Activated CD4-positive, alpha-beta T cell treated with anti-CD3 and anti-CD28 coated beads for 4 hours (primary cell): ENCODE data around the gene SETD3.

Experiments
- DNase-seq, 2 donors: peaks; one replicate each; pipeline ENCODE4 v3.0.0-alpha.2; 2020

Gene SETD3

DNA sequence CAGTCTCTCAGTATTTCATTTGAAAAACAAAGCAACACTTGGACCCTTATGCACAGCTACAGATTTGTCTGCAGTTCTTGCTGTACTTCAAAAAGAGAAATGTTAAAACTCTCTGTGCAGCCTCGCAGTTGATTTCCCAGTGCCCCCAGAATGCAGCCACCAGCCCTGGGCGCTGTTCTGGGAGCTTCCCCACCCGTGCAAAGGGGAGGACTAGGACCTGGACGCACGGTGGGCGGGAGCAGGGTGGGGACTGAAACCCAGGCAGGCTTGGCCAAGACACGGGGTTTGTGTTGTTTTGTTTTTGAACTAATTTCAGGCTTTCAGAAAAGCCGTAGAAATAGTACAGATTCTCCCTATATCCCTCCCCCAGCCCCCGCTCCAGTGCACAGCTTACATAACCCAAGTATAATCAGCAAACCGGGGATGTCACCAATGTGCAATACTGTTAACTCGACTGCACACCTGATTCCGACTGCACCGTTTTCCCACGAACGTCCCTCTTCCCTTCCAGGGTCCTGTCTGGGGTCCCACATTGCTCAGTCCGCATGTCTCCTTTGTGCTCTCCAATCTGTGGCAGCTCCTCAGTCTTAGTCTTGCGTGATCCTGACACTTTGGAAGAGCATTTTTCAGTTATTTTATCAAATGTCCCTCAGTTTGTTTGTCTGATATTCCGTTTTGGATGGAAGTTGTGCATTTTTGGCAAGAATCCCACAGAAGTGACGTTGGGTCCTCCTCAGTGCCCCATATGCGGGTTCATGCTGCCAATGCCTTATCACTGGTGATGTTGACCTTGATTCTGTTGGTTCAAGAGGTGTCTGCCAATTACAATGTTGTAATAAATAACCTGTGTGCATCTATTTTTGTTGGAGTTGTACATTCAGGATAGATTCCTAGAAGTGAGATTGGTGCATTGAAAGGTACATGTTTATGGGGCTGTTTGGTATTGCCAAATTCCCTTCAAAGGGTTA, 95.9 kb downstream of the SETD3 start:
- no peak for DNase-seq

DNA sequence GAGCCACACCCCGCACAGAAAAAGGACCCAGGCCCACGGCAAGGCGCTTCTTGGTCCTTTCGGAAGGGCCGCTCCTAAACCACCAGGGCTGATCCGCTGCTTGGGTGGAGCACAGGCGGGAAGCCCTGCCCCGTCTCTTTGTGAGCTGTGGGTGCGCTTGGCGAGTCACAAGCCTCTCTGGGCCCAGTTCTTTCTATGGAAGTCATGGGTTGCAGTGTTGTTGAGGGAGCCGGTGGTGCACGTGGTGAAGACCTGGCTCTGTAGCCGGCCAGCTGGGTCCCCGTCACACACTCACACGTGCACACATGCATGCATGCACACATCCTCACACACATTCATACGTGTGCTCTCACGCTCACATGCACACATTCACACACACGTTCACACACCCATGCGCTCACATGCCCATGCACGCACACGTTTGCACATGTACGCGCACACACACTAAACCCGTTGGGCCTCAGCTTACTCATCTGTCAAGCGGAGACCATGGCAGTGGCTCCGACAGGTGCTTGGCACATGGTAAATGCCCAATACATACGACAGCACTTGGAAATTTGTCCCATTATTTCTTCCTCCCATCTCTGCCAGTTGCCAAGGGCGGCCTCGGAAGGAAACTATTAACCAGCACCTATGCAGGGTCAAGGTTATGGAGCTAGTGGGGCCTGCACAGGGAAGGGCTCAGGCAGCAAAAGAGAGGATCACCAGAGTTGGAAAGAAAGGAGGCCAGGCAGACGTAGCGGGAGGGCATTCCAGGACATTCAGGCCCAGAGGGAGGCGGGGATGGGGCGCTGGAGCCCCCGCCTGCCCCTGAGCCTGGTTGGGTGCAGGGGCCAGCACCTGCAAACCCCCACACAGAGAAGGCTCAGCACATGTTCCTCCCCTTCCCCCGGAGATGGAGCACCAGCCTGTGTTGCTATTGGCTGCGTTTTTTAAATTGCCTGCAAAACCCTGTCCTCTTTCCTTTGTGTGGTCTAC, 96.9 kb downstream of the SETD3 start:
- no peak for DNase-seq

DNA sequence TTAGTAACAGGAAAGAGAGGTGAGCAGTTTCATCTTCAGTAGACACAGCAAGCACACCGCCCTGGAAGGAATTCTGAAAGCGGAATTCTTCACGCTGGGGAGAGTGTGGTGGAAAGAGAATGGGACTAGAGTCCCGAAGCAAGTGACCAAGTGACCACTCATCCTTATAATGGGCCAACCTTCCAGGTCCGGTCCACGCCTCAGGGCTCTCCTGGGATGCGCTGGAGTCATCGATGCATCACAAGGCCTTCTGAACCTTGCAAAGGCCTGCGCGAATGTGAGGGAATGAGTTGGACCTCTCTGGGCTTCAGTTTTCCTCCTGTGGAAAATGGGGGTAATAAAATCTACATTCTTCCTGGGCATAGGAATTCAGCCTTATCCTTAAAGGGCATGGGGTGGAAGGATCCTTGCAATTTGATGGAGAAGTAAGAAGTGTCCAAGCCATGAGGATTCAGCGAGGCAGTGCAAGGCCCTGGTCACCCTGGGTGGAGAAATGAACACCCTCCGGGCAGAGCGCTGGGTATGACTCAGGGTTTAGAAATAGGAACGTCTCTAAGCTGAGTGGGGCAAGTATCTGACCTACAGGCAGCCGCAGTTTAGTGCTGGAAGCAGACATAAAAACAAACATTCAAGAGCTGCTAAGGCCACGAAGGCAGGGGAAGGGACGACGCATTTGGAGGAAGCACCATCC, 97.7 kb downstream of the SETD3 start:
- DNase-seq, result no peak

DNA sequence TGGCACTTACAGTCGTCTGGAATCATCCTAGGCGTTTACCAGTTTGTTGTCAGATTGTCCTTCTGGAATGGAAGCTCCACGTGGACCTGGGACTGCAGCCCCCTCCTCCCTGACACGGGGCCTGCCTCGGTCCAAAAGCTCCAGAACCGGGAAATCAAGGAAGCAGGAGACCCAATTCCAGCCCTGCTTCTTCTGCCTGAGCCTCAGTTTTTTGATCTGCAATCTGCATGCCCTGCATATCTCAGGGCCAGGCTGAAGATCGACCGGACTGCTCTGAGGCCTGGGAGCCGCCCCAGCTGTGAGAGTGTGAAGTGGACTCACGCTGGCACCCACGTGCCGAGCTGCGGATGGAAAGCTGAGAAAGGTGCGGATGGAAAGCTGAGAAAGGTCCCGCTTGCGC, 98.6 kb downstream of the SETD3 start:
- no peak for DNase-seq

DNA sequence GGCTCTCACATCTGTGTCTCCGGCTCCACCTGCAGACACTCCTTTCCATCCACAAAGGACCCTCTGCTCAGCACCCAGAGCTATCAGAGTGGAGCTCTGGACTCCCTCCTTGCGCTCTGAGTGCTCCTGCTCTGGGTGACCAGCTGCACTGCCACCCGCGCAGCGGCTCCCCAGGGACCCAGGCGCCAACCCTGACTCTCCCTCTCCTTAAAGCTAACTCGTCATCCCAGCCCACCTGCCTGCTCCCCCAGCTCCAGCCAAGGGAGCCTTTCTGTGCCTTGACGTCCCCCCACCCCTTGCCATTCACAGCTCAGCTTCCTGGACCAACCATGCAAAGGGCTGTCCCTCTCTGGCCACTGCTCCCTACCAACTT, 99.0 kb downstream of the SETD3 start:
- no peak for DNase-seq

DNA sequence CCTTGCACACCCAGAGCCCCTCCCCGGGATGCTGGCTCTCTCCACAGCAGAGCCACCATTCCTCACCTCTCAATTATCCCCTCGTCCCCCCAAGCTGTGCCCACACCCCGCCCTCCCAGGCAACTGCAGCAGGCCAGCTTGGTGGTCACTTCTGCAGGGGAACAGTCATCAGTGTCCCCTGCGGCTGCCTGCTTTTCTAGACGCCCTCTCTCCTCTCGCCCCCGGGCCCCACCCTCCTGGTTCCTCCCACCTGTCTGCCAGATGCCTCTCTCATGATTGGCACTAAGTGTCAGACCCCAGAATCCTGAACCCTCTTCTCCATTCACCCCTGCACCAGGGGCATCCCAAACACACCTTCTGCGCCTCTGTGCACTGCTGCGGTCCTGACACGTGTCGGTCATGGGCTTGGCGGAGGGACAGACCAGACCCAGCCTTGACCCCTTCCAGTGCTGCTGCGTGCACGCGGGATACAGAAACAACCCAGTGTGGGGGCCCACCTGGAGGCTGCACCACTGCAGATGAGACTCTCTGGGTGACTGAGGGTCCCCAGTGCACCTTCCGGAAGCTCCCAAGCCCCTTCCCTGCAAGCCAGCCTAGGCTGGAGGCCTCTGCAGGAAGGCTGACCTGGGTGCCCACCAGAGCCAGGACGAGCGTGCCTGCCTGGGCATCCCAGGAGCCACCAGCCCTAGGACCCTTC, 99.5 kb downstream of the SETD3 start:
- no peak for DNase-seq

DNA sequence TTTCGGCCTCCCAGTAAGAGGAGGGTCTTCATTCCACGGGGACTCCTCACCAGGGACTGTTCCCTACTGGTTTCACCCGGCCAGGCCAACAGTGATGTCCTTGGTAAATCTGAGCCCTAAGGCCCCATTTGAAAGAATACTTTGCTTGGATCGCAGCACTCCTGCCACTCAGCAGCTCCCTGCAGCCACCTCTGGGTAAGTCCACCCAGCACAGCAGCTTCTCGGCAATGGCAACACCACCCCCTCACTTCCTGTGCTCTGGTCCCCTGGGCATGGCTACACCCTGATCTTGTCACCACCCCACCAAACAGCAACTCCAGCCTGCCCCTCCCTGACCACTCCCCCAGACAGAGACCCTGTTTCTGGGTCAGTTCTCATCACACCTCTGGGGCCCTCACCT, 100.3 kb downstream of the SETD3 start:
- no peak for DNase-seq

DNA sequence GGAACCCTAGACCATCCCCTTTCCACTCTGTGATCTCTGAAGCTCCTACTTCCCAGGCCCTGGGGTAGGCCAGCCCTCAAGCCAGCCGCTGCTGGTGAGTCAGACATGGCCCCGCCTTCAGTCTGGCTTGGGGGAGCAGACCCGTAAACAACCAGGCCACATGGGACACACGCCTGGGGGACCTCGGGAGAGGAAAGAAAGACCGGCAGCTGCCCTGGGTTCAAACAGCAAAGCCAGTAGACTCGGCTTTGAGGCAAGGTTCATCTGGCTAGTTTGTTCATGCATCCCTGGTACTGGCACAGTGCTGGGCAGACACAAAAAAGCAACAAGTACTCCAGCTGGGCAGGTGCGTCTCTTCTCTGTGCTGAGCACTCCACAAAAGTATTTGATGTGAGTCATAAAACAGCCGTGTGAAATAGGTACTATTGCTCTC, 101.9 kb downstream of the SETD3 start:
- DNase-seq, result no peak

DNA sequence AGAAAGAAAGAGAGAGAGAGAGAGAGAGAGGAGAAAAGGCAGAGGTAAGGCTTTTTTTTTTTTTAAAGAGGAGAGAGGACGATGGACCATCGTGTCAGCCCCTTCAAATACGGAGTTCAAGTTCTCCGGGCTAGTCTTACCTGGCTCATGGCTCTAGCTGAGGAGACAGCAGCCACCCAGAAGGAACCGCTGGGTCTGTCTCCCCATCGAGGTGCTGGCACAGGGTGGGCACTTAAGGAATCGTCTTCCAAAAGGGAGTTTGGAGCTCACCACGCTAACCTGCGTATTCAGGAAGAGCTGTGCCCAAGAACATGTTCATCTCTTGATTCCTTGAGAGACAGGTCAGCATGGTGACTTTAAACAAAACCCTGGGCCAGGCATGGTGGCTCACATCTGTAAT, 102.7 kb downstream of the SETD3 start:
- no peak for DNase-seq

DNA sequence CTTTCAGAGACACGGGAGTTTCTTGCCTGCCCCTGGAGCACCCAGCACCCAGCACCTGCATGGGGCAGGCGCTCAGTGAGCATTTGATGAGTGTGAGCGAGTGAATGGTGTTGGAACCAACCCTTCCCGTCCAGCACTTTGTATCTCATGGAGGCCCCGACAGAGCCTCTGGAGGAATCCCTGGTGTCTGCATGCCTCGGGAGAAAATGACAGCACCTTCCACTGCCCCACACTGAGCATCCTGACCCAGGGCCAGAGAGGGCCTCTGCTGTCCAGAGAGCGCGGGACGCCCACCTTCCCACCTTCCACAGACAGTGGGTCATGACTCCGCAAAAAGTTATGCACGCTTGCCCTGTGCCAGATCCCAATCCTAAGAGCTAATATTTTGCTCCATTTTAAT, 105.7 kb downstream of the SETD3 start:
- no peak for DNase-seq

DNA sequence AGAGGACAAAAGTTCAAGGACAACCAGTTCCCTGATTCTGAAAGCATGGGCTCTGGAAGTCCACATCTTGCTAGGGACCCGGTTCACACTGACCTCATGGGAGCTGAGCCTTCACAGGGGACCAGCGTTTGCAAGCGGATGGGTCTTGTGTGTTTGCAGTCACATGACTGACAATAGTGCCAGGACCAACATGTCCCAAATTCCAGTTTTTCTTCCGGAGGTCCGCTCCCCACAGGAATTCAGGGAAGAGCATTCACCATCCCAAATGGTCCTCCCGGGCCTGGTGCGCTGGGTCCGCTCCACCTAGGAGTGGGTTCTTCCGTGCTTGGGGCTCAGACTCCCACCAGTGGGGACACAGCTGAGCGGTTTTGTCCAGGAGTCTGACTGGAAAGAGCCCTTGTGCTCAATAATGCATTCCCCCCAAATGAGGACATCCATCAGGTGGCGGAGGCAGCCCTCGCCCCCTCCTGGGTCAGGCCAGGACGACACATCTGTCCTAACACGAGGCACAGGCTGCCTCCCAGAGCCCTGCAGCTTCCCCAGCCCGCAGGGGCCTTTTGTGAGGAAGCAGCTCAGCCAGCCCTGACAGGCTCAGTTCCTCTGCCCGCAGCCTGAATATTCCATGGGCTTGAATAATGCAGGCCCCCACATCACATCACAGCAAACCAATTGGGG, 116.9 kb downstream of the SETD3 start:
- DNase-seq, result no peak

DNA sequence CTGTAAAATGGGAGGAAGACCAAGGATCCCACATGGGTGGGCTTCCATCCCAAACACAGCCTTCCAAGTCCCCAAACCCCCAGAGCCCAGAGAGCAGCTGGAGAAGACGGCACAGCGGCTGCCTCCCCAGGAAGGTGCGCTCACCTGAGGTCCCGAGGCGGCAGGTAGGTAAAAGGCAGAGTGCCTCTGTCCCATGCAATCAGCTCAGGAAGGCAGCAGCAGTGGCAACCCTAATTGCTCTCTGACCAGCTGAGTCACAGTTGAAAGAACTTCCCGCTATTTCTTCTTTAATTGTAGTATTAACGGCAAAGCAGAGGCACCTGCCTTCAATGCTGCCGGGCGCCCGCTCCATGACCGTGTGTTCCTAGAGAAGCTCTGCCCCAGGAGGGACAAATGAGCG, 117.6 kb downstream of the SETD3 start:
- no peak for DNase-seq

DNA sequence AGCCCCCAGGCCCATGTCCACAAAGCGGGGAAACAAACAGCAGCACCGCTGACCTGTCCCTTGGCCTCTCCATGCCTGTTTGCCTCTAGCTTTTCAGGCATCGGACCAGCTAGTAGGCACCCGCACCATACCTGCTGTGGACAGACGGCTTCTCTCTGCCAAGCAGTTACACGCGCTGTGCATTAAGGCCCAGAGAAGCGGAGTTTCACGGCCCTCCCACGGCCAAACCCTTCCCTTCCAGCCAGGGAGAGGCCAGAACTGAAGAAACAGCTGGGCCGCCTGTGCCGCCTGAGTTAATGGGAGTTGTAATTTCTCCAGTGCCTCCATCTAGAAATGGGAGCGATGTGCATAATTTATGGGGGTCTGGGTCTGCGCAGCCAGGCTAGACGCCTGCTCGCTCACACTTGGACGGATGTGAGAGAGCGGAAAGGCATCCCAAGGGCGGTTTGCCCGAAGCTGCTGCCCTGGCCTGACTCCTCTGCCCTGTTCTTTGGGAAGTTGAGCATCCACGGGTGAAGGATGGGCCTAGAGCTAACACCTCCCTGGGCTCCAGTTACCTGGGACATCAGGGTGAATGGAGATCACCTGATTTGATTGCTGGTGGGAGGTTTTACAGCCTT, 119.0 kb downstream of the SETD3 start:
- no peak for DNase-seq

DNA sequence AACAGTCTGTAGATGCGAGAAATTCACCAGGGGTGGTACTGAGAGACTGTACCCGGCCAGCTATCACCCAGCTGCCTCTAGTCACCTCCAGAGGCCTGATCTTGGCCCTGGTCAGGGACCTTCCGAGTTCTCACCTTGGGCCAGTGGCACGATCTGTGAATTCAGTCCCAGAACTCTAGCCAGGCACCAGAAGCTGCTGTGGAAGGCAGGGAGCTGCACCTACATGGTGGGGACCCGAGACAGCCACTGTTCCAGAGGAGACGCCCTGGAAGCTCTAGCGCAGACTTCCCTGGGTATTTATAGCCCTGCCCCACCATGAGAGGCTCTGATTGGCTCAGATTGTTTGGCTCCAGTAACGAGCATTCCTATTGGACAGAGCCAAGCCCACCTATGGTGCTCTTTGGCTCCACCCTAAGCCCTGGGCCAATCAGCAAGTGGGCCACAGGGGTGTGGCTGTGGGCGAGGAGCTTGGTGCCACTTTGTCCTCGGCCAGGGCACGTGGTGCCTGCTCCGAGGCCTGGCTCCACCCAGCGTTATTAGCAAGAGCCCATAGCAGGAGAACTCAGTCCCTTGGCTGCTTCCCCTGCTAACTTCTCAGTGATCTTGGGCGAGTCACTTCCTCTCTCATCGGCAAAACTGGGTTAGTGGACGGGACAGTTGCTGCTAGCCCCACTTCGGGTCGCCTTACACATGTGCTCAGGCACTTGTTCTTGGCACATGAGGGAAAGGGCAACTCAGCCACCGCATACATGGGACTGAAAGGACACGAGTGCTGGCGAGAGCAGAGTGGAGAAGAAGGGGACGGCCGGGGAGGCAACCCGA, 119.7 kb downstream of the SETD3 start:
- DNase-seq, result no peak

DNA sequence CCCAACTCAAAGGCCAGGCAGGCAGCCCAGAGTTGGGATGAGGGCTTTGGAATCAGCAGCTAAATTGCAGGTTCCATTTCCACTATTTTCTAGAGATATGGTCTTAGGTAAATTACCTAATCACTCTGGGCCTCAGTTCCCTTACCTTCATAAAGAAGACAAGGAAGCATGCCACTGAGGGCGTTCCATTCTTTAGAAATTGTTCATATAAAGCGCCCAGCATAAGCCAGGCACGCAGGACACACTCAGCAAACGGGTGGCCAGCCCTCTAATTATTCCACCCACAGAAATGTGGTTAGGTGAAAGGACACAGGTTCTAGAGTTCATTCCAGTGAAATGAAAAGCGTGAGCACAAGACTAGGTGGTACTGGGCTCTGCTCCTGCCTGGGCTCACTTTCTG, 120.8 kb downstream of the SETD3 start:
- no peak for DNase-seq

DNA sequence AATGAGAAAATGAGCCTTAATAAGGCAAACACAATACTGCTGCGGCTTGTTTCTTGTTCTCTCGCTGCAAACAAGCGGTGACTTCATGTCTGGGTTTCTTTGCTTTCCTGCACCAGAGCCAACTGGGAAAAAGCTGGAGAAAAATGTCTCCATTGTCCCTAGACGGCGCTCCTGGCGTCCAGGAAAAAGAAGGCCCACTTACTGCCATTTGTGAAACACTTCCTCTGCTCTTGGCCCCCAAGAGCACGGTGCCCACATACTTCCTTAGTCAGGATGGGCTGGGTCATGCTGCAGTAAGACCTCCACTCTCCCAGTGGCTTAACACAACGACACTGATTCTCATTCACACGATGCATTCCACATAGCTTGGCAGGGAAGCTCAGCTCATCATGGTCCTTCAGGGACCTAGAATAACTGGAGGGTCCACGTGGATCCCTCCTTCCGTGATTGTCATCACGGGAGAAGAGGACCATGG, 122.7 kb downstream of the SETD3 start:
- DNase-seq, result no peak

DNA sequence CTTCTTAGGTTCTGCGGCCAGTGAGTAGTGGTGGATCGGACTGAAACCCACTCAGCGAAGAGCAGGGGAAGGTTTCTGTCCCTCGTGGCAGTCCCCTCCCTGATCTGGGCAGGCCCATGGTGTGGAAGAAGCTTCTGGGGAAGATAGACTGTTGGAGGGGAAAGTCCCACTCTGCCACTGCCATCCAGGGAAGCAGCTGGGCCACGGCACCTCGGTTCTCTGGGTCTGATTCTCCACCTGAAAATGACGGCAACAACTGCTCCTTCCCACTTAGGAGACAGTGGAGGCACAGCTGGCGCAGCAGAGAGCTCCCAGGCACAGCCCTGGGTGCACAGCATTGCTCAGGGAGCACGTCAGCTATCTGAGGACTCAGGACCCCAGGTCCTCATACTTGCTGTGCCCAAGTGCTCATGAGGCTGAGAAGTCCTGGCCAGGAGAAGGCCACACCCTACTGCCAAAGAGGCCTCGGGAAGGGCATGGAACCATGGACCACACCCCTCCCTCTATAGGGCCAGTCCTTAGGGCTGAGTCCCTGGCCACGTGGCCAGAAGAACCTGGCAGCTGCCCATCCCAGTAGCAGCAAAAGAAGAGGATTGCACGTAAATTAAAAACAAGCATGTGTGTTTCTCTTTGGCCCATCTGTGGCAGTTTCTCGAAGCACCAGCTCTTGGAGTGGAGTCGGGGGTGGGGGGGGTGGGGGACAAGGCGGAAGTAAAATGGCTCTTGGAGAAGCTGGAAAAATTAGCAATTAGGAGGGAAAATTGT, 123.3 kb downstream of the SETD3 start:
- no peak for DNase-seq

DNA sequence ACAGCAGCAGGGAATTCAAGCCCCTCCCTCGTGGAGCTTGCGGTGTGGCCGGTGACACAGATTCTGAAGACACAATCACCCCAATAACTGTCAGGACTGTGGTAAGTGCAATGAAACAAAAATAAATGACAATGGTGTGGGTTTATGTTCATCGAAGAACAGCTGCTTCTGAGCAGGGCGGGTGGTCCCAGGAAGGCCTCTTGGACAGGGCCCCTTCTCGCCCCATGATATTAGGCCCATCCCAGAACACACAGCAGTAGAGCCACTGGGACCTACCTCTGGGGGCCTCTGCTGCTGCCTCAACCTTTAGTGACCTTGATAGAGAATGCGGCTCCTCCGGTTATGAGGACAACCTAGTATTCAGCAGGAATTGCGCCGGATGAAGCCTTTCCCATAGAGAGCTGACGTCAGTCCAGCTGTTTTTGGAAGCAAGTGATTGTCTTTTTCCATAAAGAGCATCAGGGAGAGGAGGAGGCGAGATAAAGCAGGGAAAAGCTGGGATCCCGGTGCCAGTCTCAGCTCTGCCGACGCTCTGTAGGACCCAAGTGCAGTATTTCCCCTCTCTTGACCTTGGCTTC, 124.5 kb downstream of the SETD3 start:
- DNase-seq, result no peak
